Endothelial cell of umbilical vein (primary cell): ENCODE data around the gene ARPC5L. TPM values are rescaled to one million over a fixed set of nuclear protein-coding genes. Genes with fewer than 3 reads are reported as not detected.
A peak's percentile ranks its signal among the peaks of the same experiment; 100 is the strongest.

Experiments used
- BruUV-seq: library from RNA; stranded (reverse); fragments of 400-500 nt; replicated peaks from 2 replicates; lab custom pipeline; 2021; lab: Mats Ljungman, UMichigan
- CTCF ChIA-PET: fragments of 300-600, 350-600 bp; sonication (Branson Sonifier 250); formaldehyde crosslinking; loops from one replicate; lab custom pipeline; 2021; ENCODE audit warnings: antibody characterized with exemption, inconsistent platforms; lab: Charles Lee
- POLR2A ChIA-PET: fragments of 300-600, 350-600 bp; sonication (Branson Sonifier 250); formaldehyde crosslinking; loops from one replicate; lab custom pipeline; 2021; ENCODE audit warnings: antibody characterized with exemption, inconsistent platforms; lab: Charles Lee
- DNase-seq: peaks from one replicate; pipeline ENCODE4 v3.0.0-alpha.2; 2011; ENCODE audit warnings: low read depth, low spot score
- FAIRE-seq: peaks from 2 replicates; lab custom pipeline; 2011; peaks lifted over from hg19 to GRCh38; lab: Jason Lieb, UNC
- H2AFZ ChIP-seq: 2 replicates; pipeline ENCODE4 v1.6.0; 2012; ENCODE audit warnings: low read depth, low read length, control low read depth, inconsistent platforms
- H3K27ac ChIP-seq: 2 replicates; pipeline ENCODE4 v1.5.1; 2011; ENCODE audit warnings: low read depth, mild to moderate bottlenecking, control low read depth, low read length, moderate library complexity; ENCODE audit not compliant: insufficient read depth
- H3K27me3 ChIP-seq, 2 experiments: 2 replicates each; pipeline versions ENCODE4 v1.6.0 to v1.6.1; 2011; ENCODE audit warnings: low read length in 2 of 2, mixed read lengths in 1 of 2; ENCODE audit not compliant: control insufficient read depth in 2 of 2, insufficient read depth in 2 of 2
- H3K36me3 ChIP-seq, 2 experiments: 2 replicates in 1 of 2; 3 replicates in 1 of 2; pipeline ENCODE4 v1.5.1; 2011; ENCODE audit warnings: low read length in 2 of 2, mild to moderate bottlenecking in 1 of 2, moderate library complexity in 1 of 2; ENCODE audit not compliant: control insufficient read depth in 2 of 2, insufficient read depth in 2 of 2; ENCODE audit errors: extremely low read depth in 1 of 2
- H3K4me1 ChIP-seq: 3 replicates; pipeline ENCODE4 v1.5.1; 2011; ENCODE audit warnings: mild to moderate bottlenecking, low read length; ENCODE audit not compliant: control insufficient read depth, insufficient read depth; ENCODE audit errors: extremely low read depth
- H3K4me2 ChIP-seq: 2 replicates; pipeline ENCODE4 v1.6.1; 2011; ENCODE audit warnings: low read length, control low read depth, mixed read lengths; ENCODE audit not compliant: insufficient read depth
- H3K4me3 ChIP-seq, 3 experiments: fragments of 200-600 bp in 1 of 3; sonication (generic), shearing (Covaris generic) in 1 of 3; replicated peaks in 1 of 3; 2 replicates each; pipeline ENCODE4 v1.5.1; 2011 to 2016; ENCODE audit warnings: control low read depth in 3 of 3, low read length in 3 of 3, mild to moderate bottlenecking in 2 of 3, inconsistent platforms in 1 of 3, low read depth in 1 of 3, moderate library complexity in 1 of 3; ENCODE audit not compliant: insufficient read depth in 1 of 3
- H3K79me2 ChIP-seq: 2 replicates; pipeline ENCODE4 v1.6.0; 2012; ENCODE audit warnings: low read length, inconsistent platforms; ENCODE audit not compliant: control insufficient read depth, insufficient read depth
- H3K9ac ChIP-seq: replicated peaks from 2 replicates; pipeline ENCODE3; 2011; ENCODE audit warnings: low read length, control low read depth; ENCODE audit not compliant: insufficient read depth; ENCODE audit errors: extremely low read depth
- H3K9me1 ChIP-seq: replicated peaks from 3 replicates; pipeline ENCODE4 v1.6.0; 2011; ENCODE audit warnings: mild to moderate bottlenecking, low read length; ENCODE audit not compliant: control insufficient read depth, insufficient read depth; ENCODE audit errors: extremely low read depth
- H3K9me3 ChIP-seq: replicated peaks from 2 replicates; pipeline ENCODE4 v1.5.1; 2012; ENCODE audit warnings: low read length, inconsistent platforms; ENCODE audit not compliant: control insufficient read depth, insufficient read depth
- H4K20me1 ChIP-seq: replicated peaks from 2 replicates; pipeline ENCODE3; 2011; ENCODE audit warnings: mild to moderate bottlenecking, low read length; ENCODE audit not compliant: control insufficient read depth, insufficient read depth; ENCODE audit errors: extremely low read depth
- FOS ChIP-seq: IDR thresholded peaks from 2 replicates; pipeline ENCODE4 v1.6.1; 2011; ENCODE audit warnings: mild to moderate bottlenecking, low read length, moderate library complexity, borderline replicate concordance; ENCODE audit not compliant: insufficient read depth
- GATA2 ChIP-seq: IDR thresholded peaks from 2 replicates; pipeline ENCODE4 v1.7.0; 2011; ENCODE audit warnings: low read depth, mild to moderate bottlenecking, moderate library complexity, mixed read lengths, low read length; ENCODE audit not compliant: insufficient read length, insufficient read depth
- MYC ChIP-seq: IDR thresholded peaks from one replicate; pipeline ENCODE4 v1.6.1; 2011; ENCODE audit warnings: mild to moderate bottlenecking, low read depth, low read length
- POLR2A ChIP-seq: IDR thresholded peaks from 2 replicates; pipeline ENCODE4 v1.6.1; 2012; ENCODE audit warnings: low read depth, mild to moderate bottlenecking, control low read depth, low read length
- POLR2AphosphoS5 ChIP-seq: IDR thresholded peaks from 2 replicates; pipeline ENCODE4 v1.6.1; 2012; ENCODE audit warnings: low read depth, mild to moderate bottlenecking, control low read depth, low read length, moderate library complexity; ENCODE audit not compliant: insufficient read depth
- dilution Hi-C: fragments of 300-500 bp; cut with MboI; formaldehyde crosslinking; loops from one replicate; pipeline ENCODE4 v1.15.0; 2019; ENCODE audit warnings: low sequenced_read_pairs; ENCODE audit not compliant: extremely low pct_ligation_motif_present
- intact Hi-C: fragments of 100-400 bp; cut with micrococcal nuclease; formaldehyde crosslinking; loops from one replicate; pipeline ENCODE4 v1.10.0; 2022
- polyA plus RNA-seq, 4 experiments: library from polyadenylated mRNA; depleted of rRNA in 3 of 4; stranded (reverse) in 3 of 4; unstranded in 1 of 4; fragments of >200 nt; gene quantifications; 2 replicates each; pipeline versions ENCODE4 v1.2.1 to v1.2.3, GENCODE V29; 2011 to 2012; ENCODE audit warnings: missing spikeins in 1 of 4
- total RNA-seq: library from RNA; stranded (reverse); gene quantifications from 2 replicates; pipeline ENCODE4 v1.2.3, GENCODE V29; 2021
- TF ChIP-seq, protein P1 (sequence below): IDR thresholded peaks from 2 replicates; pipeline ENCODE4 v1.6.1; 2011; ENCODE audit not compliant: insufficient read depth, insufficient read length

The ARPC5L gene
- total and polyA plus RNA-seq, 2 donors (not counting 3 experiments of a cell fraction or from before 2014, with no cell fraction given), result 60.7 to 68.1 TPM

DNA sequence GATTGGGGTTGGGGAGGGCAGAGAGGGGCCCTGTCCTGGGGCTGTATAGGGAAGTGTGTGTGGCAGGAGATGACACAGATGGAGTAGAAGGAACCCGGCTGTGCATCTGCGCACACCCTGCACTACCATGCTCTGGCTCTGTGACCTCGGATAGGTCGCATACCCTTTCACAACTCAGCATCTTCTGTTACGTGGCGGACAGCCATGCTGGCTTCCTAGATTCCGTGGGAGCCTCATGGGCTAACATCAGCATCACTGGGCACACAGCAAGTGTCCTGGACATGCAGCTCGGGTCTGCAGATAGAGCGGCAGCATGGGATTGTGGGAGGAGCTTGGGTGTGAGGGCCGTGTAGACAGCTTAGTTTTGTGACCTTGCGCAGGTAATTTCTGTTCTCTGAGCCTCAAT, 9.2 kb downstream of the ARPC5L start:
- Histone ChIP-seq H3K9ac (no peak overlapping the region), H3K27ac (peak overlapping the region; percentile 75), H3K79me2 (peaks cover 78% of the 10 kb centered on the region), H3K9me3 (no peaks in the 10 kb centered on the region), H3K4me1 (peaks cover 34% of the 10 kb centered on the region), H3K9me1 (no peaks in the 10 kb centered on the region), H3K36me3 (peaks cover 15 to 23% of the 10 kb centered on the region in 2 experiments), H3K4me3 (peak overlapping the region in 1 of 3 experiments; percentile 79), H3K27me3 (no peaks in the 10 kb centered on the region), H4K20me1 (peaks cover 7% of the 10 kb centered on the region), H2AFZ (no peak overlapping the region), H3K4me2 (peak overlapping the region; percentile 96)
- ChIA-PET CTCF (interaction anchor here (1.6 to 4.1 kb wide), 2 partner anchors 10 to 18 kb away, joined by 4 to 15 read pairs; partner anchors contain the start of gene WDR38), POLR2A (interaction anchor here (1.2 kb wide), 1 partner anchor 212 kb away, joined by 3 read pairs; no protein-coding TSS in a partner anchor)
- TF ChIP-seq FOS, result no peak
- peak; percentile 21 for TF ChIP-seq POLR2A
- dilution Hi-C loops, result no loop called here
- BruUV-seq, result no TSS peak
- FAIRE-seq (no peak), DNase-seq (no peak)
- intact Hi-C loops, result no loop called here

DNA sequence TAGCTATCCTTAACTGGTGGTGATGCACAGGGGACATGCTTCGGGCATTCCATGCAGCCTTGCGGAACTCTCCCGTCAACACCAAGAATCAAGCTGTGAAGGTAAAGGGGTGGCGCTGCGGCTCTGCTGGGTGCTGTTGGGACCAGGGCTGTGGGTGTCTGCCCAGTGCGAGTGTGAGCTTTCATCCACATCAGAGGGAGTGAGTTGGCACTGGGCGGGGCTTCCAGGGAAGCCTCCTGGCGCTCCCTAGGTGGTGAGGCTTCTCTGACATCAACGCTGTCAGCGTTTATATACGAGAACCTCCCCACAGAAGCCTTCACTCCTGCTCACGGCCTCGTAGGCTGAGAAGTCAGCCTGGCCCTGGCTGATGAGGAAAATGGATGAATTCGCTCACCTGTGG, 11.7 kb downstream of the ARPC5L start:
- H3K27ac ChIP-seq, result no peak overlapping the region
- DNase-seq, result no peak
- FAIRE-seq, result no peak
- intact Hi-C loops (no loop called here), dilution Hi-C loops (no loop called here)
- no peaks in the 10 kb centered on the region for H3K9me1 ChIP-seq
- peaks cover 33 to 37% of the 10 kb centered on the region in 2 experiments for H3K36me3 ChIP-seq
- H3K4me3 ChIP-seq, result no peak overlapping the region
- TF ChIP-seq MYC (no peak), POLR2AphosphoS5 (no peak), FOS (no peak), POLR2A (no peak), GATA2 (no peak)
- TF ChIP-seq, protein P1, sequence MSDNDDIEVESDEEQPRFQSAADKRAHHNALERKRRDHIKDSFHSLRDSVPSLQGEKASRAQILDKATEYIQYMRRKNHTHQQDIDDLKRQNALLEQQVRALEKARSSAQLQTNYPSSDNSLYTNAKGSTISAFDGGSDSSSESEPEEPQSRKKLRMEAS, result no peak
- no peaks in the 10 kb centered on the region for H3K9me3 ChIP-seq
- no TSS peak for BruUV-seq
- H4K20me1 ChIP-seq, result peaks cover 7% of the 10 kb centered on the region
- POLR2A ChIA-PET, result no interaction called here
- H3K4me2 ChIP-seq, result no peak overlapping the region
- peaks cover 72% of the 10 kb centered on the region for H3K79me2 ChIP-seq
- H3K27me3 ChIP-seq, result no peaks in the 10 kb centered on the region
- H2AFZ ChIP-seq, result no peak overlapping the region
- CTCF ChIA-PET, result interaction anchor here (1.0 to 1.7 kb wide), 2 partner anchors 18 to 97 kb away, joined by 3 read pairs; partner anchors contain the start of gene OLFML2A
- H3K4me1 ChIP-seq, result peaks cover 26% of the 10 kb centered on the region
- no peak overlapping the region for H3K9ac ChIP-seq
